ENCODE data around the gene CHAC1. TPM values are rescaled to one million over a fixed set of nuclear protein-coding genes. Genes with fewer than 3 reads are reported as not detected.

Gene CHAC1
- total RNA-seq, 1 donor from 2014 or later = 25.3 TPM

DNA sequence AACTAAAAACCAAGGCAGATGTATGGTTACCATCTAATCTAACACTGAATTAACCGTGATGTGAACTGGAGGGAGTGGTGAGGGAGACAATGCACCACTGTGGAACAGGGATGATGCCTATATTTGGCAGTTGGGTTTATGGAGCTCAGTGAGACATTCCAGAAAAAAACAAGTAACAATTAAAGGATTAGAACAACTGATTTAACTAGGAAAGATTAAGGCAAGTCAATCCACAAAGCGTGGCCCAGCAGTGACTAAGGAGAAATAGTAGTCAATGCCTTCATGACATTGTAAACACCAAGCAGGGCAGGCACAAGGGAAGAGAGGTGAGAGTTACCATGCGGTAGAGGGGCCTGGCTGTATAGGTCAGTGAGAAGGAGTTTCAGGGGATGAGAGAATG lies 38.1 kb downstream of the CHAC1 start:
- TF ChIP-seq, protein P1, sequence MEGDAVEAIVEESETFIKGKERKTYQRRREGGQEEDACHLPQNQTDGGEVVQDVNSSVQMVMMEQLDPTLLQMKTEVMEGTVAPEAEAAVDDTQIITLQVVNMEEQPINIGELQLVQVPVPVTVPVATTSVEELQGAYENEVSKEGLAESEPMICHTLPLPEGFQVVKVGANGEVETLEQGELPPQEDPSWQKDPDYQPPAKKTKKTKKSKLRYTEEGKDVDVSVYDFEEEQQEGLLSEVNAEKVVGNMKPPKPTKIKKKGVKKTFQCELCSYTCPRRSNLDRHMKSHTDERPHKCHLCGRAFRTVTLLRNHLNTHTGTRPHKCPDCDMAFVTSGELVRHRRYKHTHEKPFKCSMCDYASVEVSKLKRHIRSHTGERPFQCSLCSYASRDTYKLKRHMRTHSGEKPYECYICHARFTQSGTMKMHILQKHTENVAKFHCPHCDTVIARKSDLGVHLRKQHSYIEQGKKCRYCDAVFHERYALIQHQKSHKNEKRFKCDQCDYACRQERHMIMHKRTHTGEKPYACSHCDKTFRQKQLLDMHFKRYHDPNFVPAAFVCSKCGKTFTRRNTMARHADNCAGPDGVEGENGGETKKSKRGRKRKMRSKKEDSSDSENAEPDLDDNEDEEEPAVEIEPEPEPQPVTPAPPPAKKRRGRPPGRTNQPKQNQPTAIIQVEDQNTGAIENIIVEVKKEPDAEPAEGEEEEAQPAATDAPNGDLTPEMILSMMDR (IDR thresholded peaks at IDR 0.05) = no peak
- no peak for TF ChIP-seq POLR2A (IDR thresholded peaks at IDR 0.05)
- TF ChIP-seq POLR2AphosphoS5 (IDR thresholded peaks at IDR 0.05; ENCODE audit: insufficient read depth in 1 of 2, low read depth in 1 of 2) = no peak
- DNase-seq (ENCODE audit: extremely low spot score in 2 of 2) = no peak
- no peak overlapping the region for H3K27ac ChIP-seq
- intact Hi-C loops (cut with DNase I) = no loop called here
- peaks cover 5 to 40% of the 10 kb centered on the region in 2 donors for H3K36me3 ChIP-seq
- no peak overlapping the region for H3K4me3 ChIP-seq
- H3K4me1 ChIP-seq = no peaks in the 10 kb centered on the region
- no peaks in the 10 kb centered on the region for H3K27me3 ChIP-seq
- H3K9me3 ChIP-seq = no peaks in the 10 kb centered on the region

DNA sequence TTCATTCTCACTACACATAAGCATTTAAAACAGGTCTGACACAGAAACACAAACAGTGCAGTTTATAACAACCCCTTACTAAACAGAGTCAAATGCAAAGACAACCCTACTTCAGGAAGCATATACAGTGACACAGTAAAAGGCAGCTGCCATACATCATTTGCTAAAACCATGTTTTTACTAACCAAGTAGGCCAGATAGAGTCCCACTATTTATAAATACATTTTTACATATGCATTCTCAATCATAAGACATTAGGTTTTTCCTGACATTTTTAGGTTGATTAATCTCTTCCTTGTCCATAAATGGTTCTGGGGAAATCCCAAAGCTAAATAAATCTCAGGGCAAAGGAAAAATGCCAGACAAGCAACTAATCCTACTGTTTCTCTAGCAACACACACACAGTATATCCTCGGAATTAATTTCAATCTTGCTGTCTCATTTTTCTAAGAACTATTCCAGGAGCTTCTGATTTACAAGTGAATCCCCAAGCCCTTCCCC lies 39.0 kb downstream of the CHAC1 start:
- Histone ChIP-seq H3K4me1 (no peaks in the 10 kb centered on the region), H3K4me3 (no peak overlapping the region), H3K27ac (no peak overlapping the region), H3K36me3 (peaks cover 1 to 40% of the 10 kb centered on the region in 2 donors), H3K27me3 (no peaks in the 10 kb centered on the region), H3K9me3 (no peaks in the 10 kb centered on the region)
- TF ChIP-seq, protein P1 (IDR thresholded peaks at IDR 0.05) = no peak
- TF ChIP-seq POLR2AphosphoS5 (IDR thresholded peaks at IDR 0.05; ENCODE audit: insufficient read depth in 1 of 2, low read depth in 1 of 2) (no peak), POLR2A (IDR thresholded peaks at IDR 0.05) (no peak)
- no peak for DNase-seq (ENCODE audit: extremely low spot score in 2 of 2)
- intact Hi-C loops (cut with DNase I) = no loop called here

DNA sequence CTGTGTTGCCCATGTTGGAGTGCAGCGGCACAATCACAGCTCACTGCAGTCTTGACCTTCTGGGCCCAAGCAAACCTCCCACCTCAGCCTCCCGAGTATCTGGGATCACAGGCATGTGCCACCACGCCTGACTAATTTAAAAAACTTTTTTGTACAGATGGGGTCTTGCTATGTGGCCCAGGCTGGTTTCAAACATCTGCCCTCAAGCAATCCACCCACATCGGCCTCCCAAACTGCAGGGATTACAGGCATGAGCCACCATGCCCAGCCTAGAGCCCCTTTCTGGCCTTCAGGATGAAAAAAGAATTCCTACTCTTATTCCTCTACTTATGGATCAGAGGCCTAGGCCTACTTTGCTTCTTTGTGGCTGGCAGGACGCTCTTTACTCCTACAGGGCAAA lies 39.6 kb downstream of the CHAC1 start:
- Histone ChIP-seq H3K27ac (no peak overlapping the region), H3K36me3 (peaks cover 0 to 39% of the 10 kb centered on the region in 2 donors), H3K27me3 (no peaks in the 10 kb centered on the region), H3K9me3 (no peaks in the 10 kb centered on the region), H3K4me3 (no peak overlapping the region), H3K4me1 (no peaks in the 10 kb centered on the region)
- intact Hi-C loops (cut with DNase I) = no loop called here
- TF ChIP-seq, protein P1 (IDR thresholded peaks at IDR 0.05) = no peak
- no peak for TF ChIP-seq POLR2A (IDR thresholded peaks at IDR 0.05)
- TF ChIP-seq POLR2AphosphoS5 (IDR thresholded peaks at IDR 0.05; ENCODE audit: insufficient read depth in 1 of 2, low read depth in 1 of 2) = no peak
- DNase-seq (ENCODE audit: extremely low spot score in 2 of 2) = no peak

DNA sequence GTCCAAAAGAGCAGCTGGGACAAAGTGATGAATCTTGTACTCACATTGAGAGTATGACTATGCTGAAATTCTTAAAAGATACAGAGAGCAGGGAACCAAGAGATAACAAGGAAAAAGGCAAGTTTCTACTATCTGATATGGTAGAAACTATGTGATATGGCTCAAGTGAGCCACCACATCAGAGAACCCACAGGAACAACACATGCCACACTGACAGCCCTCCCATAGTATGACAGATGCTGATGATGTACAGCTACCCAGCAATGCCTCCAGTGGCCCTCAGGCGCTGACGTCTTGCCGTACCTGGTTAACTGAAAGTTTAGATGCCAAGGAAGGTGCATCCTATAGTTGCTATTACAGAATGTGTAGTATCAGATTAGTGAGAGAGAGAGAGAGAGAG lies 42.4 kb downstream of the CHAC1 start:
- no peak for DNase-seq (ENCODE audit: extremely low spot score in 2 of 2)
- Histone ChIP-seq H3K36me3 (peaks cover 0 to 38% of the 10 kb centered on the region in 2 donors), H3K27ac (no peak overlapping the region), H3K27me3 (no peaks in the 10 kb centered on the region), H3K4me1 (no peaks in the 10 kb centered on the region), H3K4me3 (no peak overlapping the region), H3K9me3 (no peaks in the 10 kb centered on the region)
- intact Hi-C loops (cut with DNase I) = no loop called here
- TF ChIP-seq POLR2AphosphoS5 (IDR thresholded peaks at IDR 0.05; ENCODE audit: insufficient read depth in 1 of 2, low read depth in 1 of 2) = no peak
- TF ChIP-seq, protein P1 (IDR thresholded peaks at IDR 0.05) = no peak
- TF ChIP-seq POLR2A (IDR thresholded peaks at IDR 0.05) = no peak

DNA sequence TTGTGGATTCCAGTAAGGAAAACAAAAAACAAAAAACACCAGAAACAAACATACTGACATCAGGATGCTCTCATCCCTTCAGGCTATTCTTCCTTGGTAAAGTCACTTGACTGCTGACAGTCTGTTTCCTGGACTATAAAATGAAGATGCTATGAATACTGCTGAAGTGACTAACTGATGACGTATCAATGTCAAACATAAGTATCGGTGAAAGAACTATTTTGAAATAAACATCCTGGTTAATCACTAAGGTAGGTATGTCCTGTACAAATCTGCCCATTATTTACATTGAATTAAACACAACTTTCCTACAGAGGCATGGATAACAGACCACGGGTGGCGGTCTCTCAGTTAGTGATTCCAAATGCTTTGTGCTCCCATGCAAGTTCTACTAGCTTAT lies 45.9 kb downstream of the CHAC1 start:
- no peaks in the 10 kb centered on the region for H3K9me3 ChIP-seq
- no peaks in the 10 kb centered on the region for H3K27me3 ChIP-seq
- no peak for DNase-seq (ENCODE audit: extremely low spot score in 2 of 2)
- H3K4me3 ChIP-seq = no peak overlapping the region
- H3K27ac ChIP-seq = no peak overlapping the region
- intact Hi-C loops (cut with DNase I) = no loop called here
- peaks cover 10% of the 10 kb centered on the region for H3K4me1 ChIP-seq
- peaks cover 0 to 39% of the 10 kb centered on the region in 2 donors for H3K36me3 ChIP-seq
- TF ChIP-seq, protein P1 (IDR thresholded peaks at IDR 0.05) = no peak
- TF ChIP-seq POLR2A (IDR thresholded peaks at IDR 0.05) (no peak), POLR2AphosphoS5 (IDR thresholded peaks at IDR 0.05; ENCODE audit: insufficient read depth in 1 of 2, low read depth in 1 of 2) (no peak)
